Measurements from ENCODE around the gene XCL2. TPM values are rescaled to one million over a fixed set of nuclear protein-coding genes. Genes with fewer than 3 reads are reported as not detected.

Gene XCL2
- total RNA-seq, 2 donors from 2014 or later, result not detected

DNA sequence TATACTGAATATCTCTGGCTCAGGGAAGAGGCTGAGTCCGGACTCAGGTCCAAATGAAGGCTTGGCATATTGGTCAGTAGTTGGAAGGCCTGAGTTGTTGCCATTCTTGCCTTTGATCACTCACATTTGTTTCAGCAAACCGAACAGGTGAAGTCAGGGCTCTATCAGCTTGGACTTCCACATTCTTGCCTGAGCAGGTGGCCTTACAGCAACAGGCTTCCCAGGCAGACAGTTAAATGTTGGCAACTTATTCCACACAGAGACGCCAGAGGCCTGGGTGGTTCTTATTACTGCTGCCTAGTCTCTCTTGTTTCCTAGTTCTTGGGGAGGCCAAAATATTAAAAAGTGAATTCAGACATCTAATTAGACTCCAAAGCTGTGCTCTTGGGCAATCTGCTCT is 36.6 kb downstream of the XCL2 start:
- Histone ChIP-seq H3K36me3 (replicated peaks in 1 of 2; ENCODE audit: insufficient read depth in 1 of 2, low read depth in 2 of 2) (no peaks in the 10 kb centered on the region), H3K4me1 (peaks cover 15% of the 10 kb centered on the region), H3K4me3 (no peak overlapping the region), H3K27me3 (no peaks in the 10 kb centered on the region), H3K27ac (peak overlapping the region in 2 of 4 donors; percentile 15 to 29), H3K9me3 (no peaks in the 10 kb centered on the region)
- ATAC-seq (peak; percentile 63), DNase-seq (peak; percentile 22 to 60 (median 46))
- TF ChIP-seq POLR2A (IDR thresholded peaks at IDR 0.05), result no peak
- TF ChIP-seq, protein P1, sequence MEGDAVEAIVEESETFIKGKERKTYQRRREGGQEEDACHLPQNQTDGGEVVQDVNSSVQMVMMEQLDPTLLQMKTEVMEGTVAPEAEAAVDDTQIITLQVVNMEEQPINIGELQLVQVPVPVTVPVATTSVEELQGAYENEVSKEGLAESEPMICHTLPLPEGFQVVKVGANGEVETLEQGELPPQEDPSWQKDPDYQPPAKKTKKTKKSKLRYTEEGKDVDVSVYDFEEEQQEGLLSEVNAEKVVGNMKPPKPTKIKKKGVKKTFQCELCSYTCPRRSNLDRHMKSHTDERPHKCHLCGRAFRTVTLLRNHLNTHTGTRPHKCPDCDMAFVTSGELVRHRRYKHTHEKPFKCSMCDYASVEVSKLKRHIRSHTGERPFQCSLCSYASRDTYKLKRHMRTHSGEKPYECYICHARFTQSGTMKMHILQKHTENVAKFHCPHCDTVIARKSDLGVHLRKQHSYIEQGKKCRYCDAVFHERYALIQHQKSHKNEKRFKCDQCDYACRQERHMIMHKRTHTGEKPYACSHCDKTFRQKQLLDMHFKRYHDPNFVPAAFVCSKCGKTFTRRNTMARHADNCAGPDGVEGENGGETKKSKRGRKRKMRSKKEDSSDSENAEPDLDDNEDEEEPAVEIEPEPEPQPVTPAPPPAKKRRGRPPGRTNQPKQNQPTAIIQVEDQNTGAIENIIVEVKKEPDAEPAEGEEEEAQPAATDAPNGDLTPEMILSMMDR (IDR thresholded peaks at IDR 0.05), result no peak
- intact Hi-C loops (cut with DNase I), result no loop called here
- 26 to 30% methylated on average over 3 of the region's 3 CpGs for WGBS, 2 donors

DNA sequence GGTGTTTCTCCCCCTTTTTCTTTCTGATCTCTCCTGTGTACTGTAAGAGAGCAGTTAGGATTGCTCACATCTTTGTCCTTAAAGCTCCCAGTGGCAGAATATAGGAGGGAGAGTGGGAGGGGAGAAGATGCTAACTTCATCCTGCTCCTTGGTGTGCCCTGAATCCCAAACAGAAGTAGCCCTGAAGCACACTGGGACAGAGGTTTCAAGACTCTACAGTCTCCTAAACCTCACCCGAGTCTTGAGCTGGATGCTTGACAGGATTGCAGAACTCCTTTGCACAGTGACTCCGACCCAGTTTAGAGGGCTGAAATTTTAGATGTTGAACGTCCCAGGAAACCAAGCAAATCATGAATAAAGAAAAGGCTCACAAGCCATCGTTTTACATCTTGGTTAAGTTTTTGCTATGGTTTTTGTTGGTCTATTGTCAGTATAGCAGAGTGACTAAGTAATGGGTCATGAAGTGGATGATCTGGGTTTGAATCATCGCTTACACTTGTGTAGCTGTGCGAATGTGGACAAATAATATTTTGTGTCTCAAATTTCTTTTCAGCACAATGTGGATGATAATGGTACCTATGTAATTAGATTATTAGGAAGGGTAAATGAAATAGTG is 37.5 kb downstream of the XCL2 start:
- ATAC-seq, result no peak

DNA sequence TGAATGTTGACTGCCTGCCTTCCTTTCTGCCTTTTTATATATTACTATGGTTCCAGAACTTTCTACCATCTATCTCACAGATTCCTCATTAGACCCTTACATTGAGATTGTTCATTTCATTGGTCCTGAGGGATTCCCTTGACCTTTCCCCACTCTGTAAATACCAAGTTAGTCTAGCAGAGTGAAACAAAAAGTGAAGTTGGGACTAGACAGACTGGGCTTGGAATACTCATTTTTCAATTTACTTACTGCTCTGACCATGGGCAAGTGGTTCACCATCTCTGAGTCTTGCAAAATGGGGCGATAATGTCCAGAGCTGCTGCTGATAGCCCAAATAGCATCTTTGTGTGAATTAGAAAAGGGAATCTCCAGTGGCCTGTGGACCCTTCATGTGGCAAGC is 38.8 kb downstream of the XCL2 start:
- WGBS, 2 donors, result 100% methylated on average over 1 of the region's 1 CpG
- H3K36me3 ChIP-seq (replicated peaks in 1 of 2; ENCODE audit: insufficient read depth in 1 of 2, low read depth in 2 of 2), result no peaks in the 10 kb centered on the region
- no peaks in the 10 kb centered on the region for H3K9me3 ChIP-seq
- H3K27me3 ChIP-seq, result no peaks in the 10 kb centered on the region
- no peak for TF ChIP-seq POLR2A (IDR thresholded peaks at IDR 0.05)
- TF ChIP-seq, protein P1 (IDR thresholded peaks at IDR 0.05), result no peak
- H3K4me3 ChIP-seq, result no peak overlapping the region
- H3K4me1 ChIP-seq, result peaks cover 20% of the 10 kb centered on the region
- ATAC-seq (no peak), DNase-seq (no peak)
- H3K27ac ChIP-seq, result no peak overlapping the region
- intact Hi-C loops (cut with DNase I), result no loop called here

More for the DNA sequence above, 37.5 kb downstream of the XCL2 start:
- TF ChIP-seq, protein P1 (IDR thresholded peaks at IDR 0.05), result no peak
- no peak for TF ChIP-seq POLR2A (IDR thresholded peaks at IDR 0.05)
- H3K36me3 ChIP-seq (replicated peaks in 1 of 2; ENCODE audit: insufficient read depth in 1 of 2, low read depth in 2 of 2), result no peaks in the 10 kb centered on the region
- H3K27me3 ChIP-seq, result no peaks in the 10 kb centered on the region
- peaks cover 19% of the 10 kb centered on the region for H3K4me1 ChIP-seq
- DNase-seq, result no peak
- H3K4me3 ChIP-seq, result no peak overlapping the region
- no peaks in the 10 kb centered on the region for H3K9me3 ChIP-seq
- WGBS, 2 donors, result 89 to 90% methylated on average over 6 of the region's 6 CpGs
- intact Hi-C loops (cut with DNase I), result no loop called here
- H3K27ac ChIP-seq, result no peak overlapping the region

DNA sequence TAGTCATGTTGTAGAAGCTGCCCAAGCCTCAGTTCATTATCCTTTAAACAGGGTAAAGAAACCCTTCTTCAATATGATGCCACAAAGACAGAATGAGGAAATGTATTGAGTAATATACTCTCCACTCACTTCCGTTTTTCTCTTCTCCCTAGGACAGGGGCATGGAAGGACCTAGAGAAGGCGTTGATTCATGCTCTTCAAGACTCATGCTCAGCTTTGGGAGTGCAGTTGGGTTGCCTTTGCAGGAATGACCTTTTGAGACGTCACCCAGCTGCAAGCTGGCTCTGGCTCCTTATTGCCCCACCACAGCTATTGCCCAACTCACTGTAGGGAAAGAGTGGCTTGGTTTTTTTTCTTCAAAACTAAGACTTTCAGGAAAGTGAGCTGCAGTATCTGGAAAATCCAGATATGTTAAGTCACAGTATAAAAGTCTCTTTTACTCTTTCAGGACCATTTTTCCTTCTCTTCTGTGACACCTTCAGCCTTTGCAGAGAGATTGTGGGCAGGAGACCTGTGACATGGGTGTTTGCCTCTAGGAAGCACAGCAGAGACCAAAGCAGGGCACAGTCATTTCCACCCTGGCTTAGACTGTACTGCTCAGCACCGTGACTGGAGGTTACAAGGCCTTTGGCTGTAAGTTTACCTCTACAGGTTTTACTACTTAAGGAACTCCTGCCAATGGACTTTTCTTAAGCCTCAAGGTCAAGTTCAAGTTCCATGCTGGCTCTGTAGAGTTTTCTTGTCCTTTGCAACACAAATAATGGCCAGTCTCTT is 39.5 kb downstream of the XCL2 start:
- intact Hi-C loops (cut with DNase I), result no loop called here
- Histone ChIP-seq H3K9me3 (no peaks in the 10 kb centered on the region), H3K27ac (peak overlapping the region in 3 of 4 donors; percentile 22 to 65 (median 34)), H3K4me1 (peaks cover 20% of the 10 kb centered on the region), H3K36me3 (replicated peaks in 1 of 2; ENCODE audit: insufficient read depth in 1 of 2, low read depth in 2 of 2) (no peaks in the 10 kb centered on the region), H3K4me3 (no peak overlapping the region), H3K27me3 (no peaks in the 10 kb centered on the region)
- WGBS, 2 donors, result 61 to 65% methylated on average over 4 of the region's 4 CpGs
- DNase-seq (peak; percentile 38 to 81 (median 48)), ATAC-seq (peak; percentile 67)
- TF ChIP-seq, protein P1 (IDR thresholded peaks at IDR 0.05), result no peak
- no peak for TF ChIP-seq POLR2A (IDR thresholded peaks at IDR 0.05)
